Activated CD8-positive, alpha-beta memory T cell treated with anti-CD3 and anti-CD28 coated beads, Interleukin-2, amount 50 U/mL, for 48 hours (primary cell): ENCODE results near the gene NETO1.

Source experiments
- DNase-seq: peaks from one replicate; pipeline ENCODE4 v3.0.0-alpha.2; 2020

Gene NETO1

DNA sequence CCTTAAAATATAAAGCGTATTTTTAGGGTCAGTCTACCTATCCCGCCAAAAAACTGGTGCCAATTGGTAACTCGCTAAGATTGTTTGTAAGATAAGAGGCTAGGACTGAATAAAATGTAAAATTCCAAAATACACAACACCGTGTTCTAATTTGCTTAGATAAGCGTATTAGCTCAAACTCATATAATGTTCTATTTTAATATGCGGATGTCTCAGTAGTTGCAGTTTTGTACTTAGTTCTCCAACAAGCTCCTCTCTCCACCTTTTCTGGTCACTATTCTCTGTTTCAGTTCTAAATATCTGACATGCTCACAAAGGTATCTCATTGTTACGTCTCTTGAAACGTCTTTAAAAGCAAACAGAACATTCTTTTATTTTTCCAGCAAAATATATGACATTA lies 24.0 kb downstream of the NETO1 start:
- no peak for DNase-seq

DNA sequence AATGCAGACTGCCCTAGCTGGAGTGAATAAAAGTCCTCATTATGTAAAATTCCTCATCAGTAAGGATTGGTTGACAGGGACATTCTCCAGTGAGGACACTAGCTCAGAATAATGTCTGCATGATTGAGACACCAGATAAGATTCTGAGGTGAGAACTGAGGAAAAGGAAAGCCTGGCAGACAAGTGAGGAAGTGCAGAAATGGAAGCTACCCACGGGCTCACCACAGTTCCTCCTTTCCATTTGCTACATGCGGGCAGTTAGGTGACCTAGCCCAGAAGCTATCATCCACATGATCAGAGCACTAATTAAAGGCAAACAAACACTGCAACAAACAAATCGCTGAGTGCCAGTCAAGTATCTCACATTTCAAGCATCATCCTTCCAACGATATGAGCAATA lies 27.7 kb downstream of the NETO1 start:
- no peak for DNase-seq

DNA sequence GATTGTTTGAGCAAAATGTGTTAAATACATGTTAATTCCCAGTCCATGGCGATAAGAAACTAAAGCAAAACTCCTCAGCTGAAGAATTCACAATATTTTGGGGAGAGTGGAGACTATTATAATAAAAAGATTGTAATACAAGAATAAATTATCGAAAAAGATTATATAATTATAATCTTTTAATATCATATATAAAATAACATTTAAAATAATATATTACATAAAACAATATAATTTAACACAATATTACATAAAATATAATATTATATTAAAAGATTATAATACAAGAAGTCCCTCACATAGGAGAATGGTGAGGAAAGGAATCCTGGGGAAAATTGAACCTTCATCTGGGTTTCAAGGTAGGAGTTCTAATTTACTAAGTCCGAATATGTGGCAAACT lies 33.1 kb downstream of the NETO1 start:
- no peak for DNase-seq

DNA sequence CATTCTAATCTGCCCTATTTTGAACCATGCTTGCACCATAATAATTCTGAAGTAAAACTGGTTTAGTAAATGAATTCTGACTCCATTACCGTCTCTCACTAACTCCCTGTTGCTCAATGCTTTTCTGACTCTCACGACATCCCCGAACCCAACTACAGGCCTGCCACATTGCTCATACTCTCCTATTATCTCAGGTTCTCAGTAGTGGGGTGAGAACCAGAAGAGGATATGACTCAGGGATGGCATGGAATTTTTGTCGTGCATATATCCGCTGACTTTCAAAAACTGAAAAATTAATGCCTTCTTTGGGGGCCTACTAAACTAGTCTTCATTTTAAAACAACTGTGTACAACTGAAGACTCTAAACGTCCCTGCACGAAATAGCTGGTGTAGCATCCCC lies 34.3 kb downstream of the NETO1 start:
- DNase-seq: no peak

DNA sequence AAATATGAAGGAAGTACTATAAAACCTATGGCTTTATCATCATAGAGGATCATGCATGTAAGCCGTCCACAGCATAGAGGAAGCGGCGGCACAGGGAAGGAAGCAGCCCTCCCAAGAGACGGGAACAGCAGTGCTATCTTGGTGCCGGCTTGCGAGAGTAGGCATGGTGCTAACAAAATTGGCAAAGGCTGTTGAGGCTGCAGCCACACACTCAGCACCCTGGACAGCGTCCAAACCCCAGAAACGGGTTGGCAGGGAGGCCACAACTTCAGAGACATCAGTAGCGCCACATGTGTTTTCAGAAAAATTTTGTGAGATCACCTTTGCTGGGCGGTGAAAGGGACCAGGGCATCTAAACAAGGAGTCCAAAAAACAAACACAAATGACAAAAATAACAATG lies 37.7 kb downstream of the NETO1 start:
- DNase-seq: no peak

DNA sequence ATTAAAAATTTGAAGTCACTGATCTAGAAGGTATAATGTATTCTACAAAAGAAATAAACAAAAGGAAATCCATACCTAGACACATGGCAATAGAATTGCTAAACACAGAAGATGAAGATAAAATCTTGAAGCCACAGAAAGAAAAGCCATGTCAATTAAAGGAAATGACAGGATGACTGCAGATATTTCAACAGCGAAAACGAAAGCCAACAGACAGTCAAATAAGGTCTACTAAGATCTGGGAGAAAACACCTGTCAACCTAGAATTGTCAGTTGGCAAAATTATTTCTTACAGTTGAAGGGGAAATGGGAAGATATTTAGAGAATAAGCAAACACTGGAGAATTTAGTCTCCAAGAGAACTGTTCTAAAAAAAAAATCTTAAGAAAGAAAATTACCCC lies 39.2 kb downstream of the NETO1 start:
- no peak for DNase-seq

DNA sequence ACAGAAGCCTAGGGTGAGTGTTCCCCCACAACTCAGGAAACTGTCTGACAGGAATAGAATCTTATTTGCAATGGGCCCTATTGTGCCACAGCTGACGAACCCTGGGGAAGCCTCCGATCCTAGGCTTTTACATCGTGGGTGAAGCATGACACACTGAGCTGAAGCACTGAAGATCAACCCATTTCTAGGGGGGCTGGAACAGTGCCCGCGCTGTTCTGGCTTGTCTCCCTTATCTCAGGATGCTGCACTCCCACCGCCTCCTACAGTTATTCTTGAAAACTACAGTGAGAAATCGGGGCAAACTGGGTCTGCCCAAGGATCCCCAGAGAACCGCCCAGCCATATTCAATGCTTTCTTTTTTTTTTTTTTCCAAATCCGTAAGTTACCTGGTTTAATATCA lies 41.1 kb downstream of the NETO1 start:
- DNase-seq: no peak

DNA sequence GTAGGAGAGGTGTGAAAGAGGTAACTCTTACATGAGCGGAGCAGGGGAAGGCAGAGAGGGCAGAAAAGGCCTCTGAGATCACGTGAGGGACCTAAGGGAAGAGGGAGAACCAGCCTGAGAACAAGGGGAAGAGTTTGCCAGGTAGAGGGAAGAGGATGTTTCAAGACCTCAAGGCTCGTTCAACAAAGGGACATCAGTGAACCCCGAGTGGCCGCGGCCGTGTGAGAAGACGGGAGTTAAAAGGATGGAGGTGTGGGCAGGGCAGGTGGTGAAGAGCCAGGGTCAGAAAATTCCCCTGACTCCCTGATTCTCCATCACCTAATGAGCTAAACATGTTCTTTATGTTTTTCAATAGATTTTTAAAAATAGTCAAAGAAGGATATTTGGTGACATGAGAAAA lies 44.4 kb downstream of the NETO1 start:
- DNase-seq: no peak

DNA sequence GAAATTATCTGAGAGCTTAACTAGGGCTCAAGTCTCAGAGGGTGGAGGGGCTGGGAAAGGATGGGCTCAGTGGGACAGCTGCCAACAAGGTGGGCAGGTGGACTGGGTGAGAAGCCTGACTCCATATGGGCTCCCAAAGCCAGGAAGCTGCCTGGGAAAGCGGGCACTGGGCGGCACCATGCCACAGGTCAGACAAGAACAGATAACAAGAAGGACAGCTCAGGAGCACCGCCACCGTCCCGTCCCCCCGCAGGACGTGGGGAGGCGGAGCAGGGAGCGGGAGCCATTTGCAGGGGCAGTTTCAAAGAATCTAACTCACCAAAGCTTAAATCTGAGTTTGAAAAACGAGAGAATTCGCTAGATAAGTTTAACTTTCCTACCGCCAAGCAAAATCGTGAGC lies 45.6 kb downstream of the NETO1 start:
- DNase-seq: no peak

DNA sequence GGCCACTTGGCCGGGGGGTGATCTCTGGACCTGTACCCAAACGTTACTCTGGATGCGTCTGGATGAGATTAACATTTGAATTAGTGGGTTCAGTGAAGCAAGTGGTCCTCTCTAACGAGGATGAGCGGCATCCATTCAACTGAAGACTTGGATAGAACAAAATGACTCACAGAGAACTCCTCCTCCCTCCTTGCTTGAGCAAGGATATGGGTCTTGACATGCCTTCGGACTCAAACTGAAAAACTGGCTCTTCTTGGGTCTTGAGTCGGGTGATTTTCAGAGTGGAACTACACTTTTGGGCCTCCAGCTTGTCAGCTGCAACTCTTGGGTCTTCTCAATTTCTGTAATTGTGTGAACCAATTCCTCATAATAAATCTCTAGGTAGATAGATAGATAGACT lies 47.2 kb downstream of the NETO1 start:
- no peak for DNase-seq

DNA sequence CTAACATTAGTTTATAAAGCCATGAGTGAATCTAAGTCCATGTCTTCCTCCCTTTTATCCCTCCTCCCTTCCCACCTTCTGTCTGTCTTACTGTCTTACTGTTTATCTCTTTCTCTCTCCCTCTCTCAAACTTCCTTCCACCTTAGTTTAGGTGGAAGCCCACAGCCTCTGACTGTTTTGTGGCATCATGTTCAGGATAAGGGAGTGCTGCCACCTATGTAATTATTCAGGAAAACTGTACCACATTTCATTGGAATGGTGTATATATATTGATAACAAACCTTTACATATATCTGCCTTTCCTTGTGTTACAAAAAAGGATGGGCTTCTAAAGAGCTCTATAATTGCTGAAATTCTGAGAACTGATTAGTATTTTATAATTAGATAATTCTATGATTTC lies 48.7 kb downstream of the NETO1 start:
- DNase-seq: no peak

DNA sequence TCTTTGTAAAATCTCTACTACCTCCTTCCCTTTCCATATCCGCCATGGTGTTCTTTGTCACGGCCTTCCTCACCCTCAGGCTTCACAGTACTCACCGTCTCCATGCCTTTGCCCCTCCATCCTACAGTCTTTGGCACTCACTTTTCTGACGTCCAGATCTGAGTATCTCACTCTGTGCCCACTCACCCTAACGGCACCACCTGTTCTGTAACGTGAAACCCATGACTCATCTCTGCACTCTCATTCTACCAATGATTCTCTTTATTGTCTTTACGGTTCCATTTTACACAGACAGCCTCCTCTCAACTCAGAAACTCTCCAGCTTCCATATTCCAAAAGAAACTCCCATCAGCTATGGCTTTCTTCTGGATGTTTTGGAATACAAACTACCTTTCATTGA lies 56.7 kb downstream of the NETO1 start:
- no peak for DNase-seq

DNA sequence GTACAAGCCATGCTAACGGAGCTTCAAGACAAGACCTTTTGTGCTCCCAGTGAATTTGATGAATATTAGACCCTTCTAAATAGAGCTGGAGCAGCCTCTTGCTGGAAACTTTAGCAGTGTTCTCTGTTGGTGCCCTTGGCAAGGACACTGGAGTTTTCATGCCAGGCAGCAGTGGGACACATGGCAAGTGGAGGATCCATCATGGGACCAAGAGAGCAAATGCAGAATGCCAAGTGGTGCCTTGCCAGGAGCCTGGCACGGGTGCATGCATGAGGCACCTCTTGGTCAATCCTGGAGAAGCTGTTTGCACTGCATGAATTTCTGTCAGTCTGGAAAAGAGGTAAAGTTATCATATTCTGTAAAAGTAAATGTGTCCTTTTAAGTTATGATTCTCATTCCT lies 59.1 kb downstream of the NETO1 start:
- no peak for DNase-seq

DNA sequence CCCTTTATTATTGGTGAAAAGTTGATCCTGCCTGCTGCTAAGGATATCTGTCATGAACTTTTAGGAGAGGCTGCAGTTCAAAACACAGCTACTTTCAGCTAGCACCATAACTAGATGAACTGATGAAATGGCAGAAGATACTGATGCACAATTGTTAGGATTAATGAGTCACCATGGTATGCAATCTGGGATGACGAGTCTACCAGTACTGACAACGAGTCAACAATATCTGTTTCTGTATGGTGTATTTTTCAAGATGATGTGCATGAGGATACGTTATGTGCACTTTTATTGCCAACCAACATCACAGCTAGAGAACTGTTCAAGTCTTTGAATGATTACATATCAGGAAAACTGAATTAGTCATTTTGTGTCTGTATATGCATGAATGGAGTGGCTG lies 68.7 kb downstream of the NETO1 start:
- DNase-seq: no peak

DNA sequence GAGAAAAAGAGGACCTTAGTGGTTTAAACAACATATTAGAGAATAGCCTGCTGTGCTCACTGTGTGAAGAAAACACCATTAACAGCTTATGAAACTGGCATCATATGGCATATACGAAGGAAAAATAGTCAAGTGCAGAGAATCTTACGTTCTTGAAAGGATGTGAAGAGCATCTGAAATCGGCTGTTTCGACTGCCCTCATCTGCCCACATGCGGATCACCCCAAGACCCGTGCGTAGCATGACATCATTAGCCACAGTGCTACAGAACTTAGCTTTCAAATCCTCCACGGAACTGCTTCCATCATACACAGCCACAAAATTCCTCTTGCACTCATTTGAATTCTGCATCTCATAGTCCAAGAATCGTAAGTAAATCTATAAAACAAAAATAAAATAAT lies 84.3 kb downstream of the NETO1 start:
- no peak for DNase-seq

DNA sequence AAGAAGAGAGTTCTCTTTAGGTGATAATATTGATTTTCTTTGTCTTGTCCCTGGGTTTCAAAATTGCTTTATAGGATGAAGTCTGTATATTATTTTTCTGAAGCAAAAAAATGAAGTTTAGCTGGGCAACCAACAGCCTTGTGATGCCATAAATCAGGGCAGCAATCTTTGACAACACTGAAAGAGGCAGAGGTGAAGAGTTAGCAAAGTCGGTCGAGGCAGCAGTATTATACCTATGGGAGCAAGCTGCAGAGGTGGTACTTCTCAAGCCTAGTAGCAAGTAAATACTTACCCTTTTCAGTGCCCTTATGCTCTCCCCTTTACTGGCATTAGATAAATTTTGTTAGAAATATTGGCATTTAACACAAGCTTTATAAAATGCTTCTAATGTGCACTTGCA lies 92.9 kb downstream of the NETO1 start:
- no peak for DNase-seq

DNA sequence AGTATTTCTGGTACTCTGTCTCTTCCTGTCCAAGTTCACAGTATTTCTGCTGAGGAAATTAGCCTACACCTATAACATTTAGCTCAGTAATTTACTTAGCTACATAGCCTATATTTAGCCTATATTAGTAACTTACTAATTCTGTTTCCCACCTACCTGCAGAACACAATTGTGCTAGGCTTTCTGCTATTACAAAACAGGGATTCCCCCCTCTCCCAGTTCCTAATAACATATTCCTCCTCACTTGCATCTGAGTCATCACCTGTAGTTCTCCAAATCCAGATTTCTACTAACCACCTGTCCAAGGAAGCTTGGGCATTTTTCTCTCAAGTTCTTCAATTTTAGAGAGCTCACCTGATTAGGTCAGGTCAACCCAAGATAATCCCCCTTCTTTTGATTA lies 94.9 kb downstream of the NETO1 start:
- no peak for DNase-seq

DNA sequence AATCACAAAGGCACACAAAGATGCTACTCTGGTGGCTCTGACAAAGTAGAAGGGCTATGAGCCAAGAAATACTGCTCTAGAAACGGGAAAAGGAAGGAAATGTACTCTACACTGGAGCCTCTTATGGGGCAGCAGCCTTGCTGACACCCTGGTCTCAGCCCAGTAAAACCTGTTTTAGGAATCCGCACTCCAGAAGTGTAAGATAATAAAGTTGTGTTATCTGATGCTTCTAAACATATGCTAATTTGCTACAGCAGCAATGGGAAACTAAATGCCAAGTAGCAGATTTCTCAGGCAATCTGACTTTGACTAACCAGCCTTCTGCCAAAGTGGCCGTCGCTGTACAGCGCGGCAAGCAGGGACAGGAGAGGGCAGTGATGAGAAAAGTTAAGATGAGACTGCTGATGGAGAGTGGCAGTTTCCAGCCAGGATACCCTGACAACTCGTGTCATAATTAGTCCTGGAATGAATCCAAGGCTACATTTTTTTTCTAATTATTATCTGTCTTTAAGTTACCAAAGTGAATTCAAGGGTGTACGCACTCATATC lies 99.0 kb downstream of the NETO1 start:
- no peak for DNase-seq

DNA sequence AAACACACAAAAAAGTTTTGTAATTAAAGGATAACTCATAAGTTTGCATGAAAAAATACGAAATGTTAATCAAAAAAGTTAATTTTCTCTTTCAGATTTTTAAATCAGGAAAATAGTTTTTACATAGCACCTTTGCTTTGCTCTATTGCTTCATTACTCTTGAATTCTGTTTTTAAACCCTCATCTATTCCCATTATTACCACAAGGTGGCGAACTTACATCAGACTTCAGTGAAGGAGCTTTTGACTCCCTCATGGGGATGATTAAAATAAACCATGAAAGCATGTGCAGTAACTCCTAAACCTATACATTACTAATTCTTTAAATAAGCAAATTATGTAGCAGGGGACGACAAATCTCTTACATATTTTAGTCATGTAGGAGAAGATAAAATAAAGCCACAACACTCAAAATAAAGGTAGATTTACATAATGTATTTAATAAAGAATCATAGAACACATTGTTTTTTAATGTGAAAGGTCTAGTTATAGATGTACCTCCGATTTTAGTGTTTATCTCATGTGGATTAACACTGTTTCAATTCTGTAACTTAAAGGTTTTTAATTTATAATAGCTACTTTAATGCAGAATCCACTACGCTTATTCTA lies 105.2 kb downstream of the NETO1 start:
- no peak for DNase-seq

DNA sequence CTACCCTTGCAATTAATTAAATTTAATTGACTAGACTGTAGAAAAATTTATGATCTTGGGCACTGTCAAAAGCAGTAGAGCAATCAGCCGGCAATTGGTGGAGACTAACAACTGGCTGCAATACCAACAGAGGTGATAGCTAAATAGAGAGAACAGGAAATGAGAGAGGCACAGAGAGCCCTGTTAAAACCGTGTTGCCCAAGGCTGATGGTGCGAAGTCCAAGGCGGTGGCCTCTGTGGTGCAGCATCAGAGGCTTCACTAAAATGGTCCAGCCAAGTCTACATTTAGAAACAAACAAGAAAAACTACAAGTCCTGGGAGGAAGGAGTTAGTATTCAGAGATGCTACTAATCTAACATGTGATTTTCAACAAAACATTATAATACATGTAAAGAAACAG lies 115.6 kb downstream of the NETO1 start:
- DNase-seq: no peak

DNA sequence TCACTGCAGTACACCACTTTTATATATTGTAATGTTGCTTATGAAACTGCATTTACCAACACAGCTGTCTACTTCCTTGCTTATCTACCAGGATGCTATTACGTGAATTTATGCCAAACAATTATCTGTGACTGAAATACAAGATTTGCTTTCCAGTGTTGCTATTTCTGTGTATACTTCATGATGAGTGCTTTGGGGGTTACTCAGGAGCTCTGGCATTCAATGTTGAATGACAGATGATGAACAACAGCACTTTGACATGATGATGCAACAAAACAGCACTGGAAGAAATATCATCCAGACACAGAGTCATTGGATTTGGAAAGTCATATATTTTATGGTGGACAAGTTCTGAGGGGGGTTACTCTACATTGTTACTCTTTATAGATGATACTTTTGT lies 125.8 kb downstream of the NETO1 start:
- no peak for DNase-seq

DNA sequence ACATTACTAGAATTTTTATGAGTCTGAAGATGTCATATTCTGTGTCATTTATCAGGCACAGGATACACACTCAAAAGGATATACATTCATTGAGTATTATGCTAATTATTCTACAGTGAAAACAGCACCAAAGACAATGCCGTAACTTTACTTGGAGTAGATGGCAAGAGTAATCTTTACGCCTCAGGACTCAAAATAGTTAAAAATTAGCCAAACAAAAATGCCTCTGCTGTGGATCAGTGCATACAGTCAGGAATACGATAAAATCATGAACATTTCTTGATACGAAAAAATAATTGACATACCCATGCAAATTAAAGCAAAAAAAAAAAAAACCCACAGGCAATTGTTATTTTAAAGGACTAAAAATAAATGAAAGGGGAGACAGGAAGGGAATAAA lies 129.7 kb downstream of the NETO1 start:
- no peak for DNase-seq

DNA sequence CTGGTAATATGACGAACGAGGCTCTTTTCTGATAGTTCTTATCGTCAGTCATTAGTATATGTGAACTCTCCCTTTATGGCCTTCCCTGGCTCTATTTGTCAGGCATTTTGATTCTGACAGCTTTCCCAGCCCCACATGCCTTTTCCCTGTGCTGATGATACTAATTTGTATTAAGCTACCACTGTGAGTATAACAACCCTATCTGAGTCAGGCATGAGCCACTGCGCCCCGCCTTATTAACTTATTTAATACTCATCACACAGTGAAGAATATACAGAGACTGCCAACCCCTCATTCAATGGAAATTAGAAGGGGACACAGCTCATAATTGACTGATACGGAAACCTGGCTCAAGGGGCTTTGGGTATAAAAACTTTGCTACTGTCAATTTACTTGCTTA lies 140.0 kb downstream of the NETO1 start:
- DNase-seq: no peak

DNA sequence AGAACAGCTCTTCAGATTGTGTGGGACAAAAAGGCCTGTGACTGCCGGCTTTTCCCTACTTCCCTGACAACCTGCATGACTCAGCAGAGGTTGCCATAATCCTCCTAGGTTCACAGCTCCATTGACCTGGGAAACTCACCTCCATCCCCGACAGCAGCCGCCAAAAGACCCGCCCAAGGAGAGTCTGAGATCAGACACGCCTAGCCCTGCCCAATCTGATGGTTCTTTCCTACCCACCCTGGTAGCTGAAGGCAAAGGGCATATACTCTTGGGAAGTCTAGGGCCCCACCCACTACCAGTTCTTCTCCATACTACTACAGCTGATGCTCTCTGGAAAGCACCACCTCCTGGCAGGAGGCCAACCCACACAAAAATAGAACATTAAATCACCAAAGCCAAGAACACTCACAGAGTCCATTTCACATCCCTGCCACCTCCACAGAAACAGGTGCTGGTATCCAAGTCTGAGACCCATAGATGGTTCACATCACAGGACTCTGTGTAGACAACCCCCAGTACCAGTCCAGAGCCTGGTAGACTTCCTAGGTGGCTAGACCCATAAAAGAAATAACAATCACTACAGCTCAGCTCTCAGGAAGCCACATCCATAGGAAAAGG lies 140.6 kb downstream of the NETO1 start:
- no peak for DNase-seq

DNA sequence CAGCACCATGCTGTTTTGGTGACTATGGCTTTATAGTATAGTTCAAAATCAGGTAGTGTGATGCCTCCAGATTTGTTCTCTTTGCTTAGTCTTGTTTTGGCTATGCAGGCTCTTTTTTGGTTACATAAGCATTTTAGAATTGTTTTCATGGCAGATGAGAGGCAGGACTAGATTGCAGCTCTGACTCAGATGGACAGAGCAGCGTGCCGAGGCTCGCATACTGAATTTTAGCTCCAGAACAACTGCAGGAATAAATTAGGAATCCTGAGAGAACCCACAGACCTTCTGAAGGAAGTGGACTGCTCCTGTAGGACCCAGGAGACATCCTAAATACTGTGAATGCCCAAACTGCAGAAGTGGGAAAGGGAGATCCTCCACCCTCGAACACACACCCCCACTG lies 141.6 kb downstream of the NETO1 start:
- no peak for DNase-seq
